HG03139 (cell line): ENCODE results near the gene KSR1.

Experiments used
- ATAC-seq: cut with Tn5 transposase; IDR thresholded peaks from one replicate; pipeline ENCODE4 v1.9.1; 2021; ENCODE audit not compliant: unreplicated experiment

The KSR1 gene

GRCh38 chr17:27547301-27547683, 91.0 kb downstream of the KSR1 start:
- ATAC-seq, result no peak

GRCh38 chr17:27548369-27548768, 92.1 kb downstream of the KSR1 start:
- ATAC-seq, result no peak

GRCh38 chr17:27549251-27549893, 93.1 kb downstream of the KSR1 start:
- no peak for ATAC-seq

- no peak for ATAC-seq
Measured at GRCh38 chr17:27550291-27550930, 94.2 kb downstream of the KSR1 start.

- no peak for ATAC-seq
Measured at GRCh38 chr17:27550974-27551505, 94.8 kb downstream of the KSR1 start.

- ATAC-seq, result no peak
Measured at GRCh38 chr17:27551701-27552248, 95.5 kb downstream of the KSR1 start.

- no peak for ATAC-seq
Measured at GRCh38 chr17:27552276-27552732, 96.1 kb downstream of the KSR1 start.

GRCh38 chr17:27553019-27553511, 96.8 kb downstream of the KSR1 start:
- ATAC-seq, result no peak

- no peak for ATAC-seq
Measured at GRCh38 chr17:27554152-27554551, 97.9 kb downstream of the KSR1 start.

GRCh38 chr17:27554911-27555310, 98.7 kb downstream of the KSR1 start:
- ATAC-seq, result no peak

- no peak for ATAC-seq
Measured at GRCh38 chr17:27555339-27555738, 99.1 kb downstream of the KSR1 start.

GRCh38 chr17:27558341-27558740, 102.1 kb downstream of the KSR1 start:
- no peak for ATAC-seq

- no peak for ATAC-seq
Measured at GRCh38 chr17:27558842-27559505, 102.7 kb downstream of the KSR1 start.

- ATAC-seq, result no peak
Measured at GRCh38 chr17:27559506-27560481, 103.5 kb downstream of the KSR1 start.

GRCh38 chr17:27560668-27561067, 104.4 kb downstream of the KSR1 start:
- ATAC-seq, result no peak

GRCh38 chr17:27562777-27563455, 106.7 kb downstream of the KSR1 start:
- ATAC-seq, result no peak

GRCh38 chr17:27563532-27563931, 107.3 kb downstream of the KSR1 start:
- ATAC-seq, result no peak

- ATAC-seq, result no peak
Measured at GRCh38 chr17:27564463-27564862, 108.2 kb downstream of the KSR1 start.

- no peak for ATAC-seq
Measured at GRCh38 chr17:27565874-27566670, 109.8 kb downstream of the KSR1 start.
